Choroid plexus epithelial cell (primary cell): Measurements from ENCODE around the gene TIE1.
A peak's percentile ranks its signal among the peaks of the same experiment; 100 is the strongest.

Source experiments
- DNase-seq: peaks from one replicate; pipeline ENCODE4 v3.0.0-alpha.2; 2010; ENCODE audit warnings: low read depth
- H3K4me3 ChIP-seq: 2 replicates; pipeline ENCODE4 v1.5.1; 2011; ENCODE audit warnings: low read depth, mild to moderate bottlenecking, control low read depth, low read length, moderate library complexity
- CTCF ChIP-seq: conservative IDR thresholded peaks from 2 replicates; pipeline ENCODE4 v1.5.1; 2011; ENCODE audit warnings: low read depth, mild to moderate bottlenecking, control low read depth, inconsistent platforms, low read length, moderate library complexity

The TIE1 gene

DNA sequence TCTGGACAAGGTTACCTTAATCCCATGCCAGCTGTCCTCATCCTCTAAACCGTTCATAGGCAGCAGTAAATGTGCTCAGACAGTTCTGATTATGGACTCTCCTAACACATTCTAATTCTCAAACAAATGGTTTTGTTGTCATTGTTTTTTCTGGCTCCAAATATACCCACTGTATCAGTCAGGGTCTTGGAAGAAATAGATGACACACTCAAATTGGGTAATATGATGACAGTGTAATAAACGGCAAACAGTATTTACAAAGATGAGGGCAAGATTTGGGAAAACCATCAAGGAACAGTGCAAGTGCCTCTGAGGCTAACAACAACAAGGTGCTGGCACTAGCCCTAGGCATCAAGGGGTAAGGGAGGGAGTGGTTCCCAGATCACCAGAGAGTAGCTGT lies 53.7 kb downstream of the TIE1 start:
- no peak for TF ChIP-seq CTCF
- no peak for DNase-seq
- no peak overlapping the region for H3K4me3 ChIP-seq

GRCh38 chr1:43354936-43355335 lies 54.2 kb downstream of the TIE1 start:
- DNase-seq: no peak
- no peak for TF ChIP-seq CTCF
- no peak overlapping the region for H3K4me3 ChIP-seq

- no peak overlapping the region for H3K4me3 ChIP-seq
- TF ChIP-seq CTCF: no peak
- DNase-seq: no peak
Observed at GRCh38 chr1:43357251-43357650, 56.5 kb downstream of the TIE1 start.

- TF ChIP-seq CTCF: peak; percentile 51
- peak; percentile 51 for DNase-seq
- H3K4me3 ChIP-seq: peak overlapping the region; percentile 64
Observed at GRCh38 chr1:43358121-43358745, 57.5 kb downstream of the TIE1 start.

- TF ChIP-seq CTCF: no peak
- peak; percentile 96 for DNase-seq
- peak within 1 kb of the TSS; percentile 64 for H3K4me3 ChIP-seq
Observed at GRCh38 chr1:43358746-43359693, 58.2 kb downstream of the TIE1 start, which contains the start of gene CDC20. Gene CDC20, plus strand, starts transcription at chr1:43358981. Its CDS starts 235 bp downstream, at chr1:43359216.

- H3K4me3 ChIP-seq: no peak overlapping the region
- no peak for TF ChIP-seq CTCF
- DNase-seq: no peak
Observed at GRCh38 chr1:43359696-43360095, 58.9 kb downstream of the TIE1 start.

DNA sequence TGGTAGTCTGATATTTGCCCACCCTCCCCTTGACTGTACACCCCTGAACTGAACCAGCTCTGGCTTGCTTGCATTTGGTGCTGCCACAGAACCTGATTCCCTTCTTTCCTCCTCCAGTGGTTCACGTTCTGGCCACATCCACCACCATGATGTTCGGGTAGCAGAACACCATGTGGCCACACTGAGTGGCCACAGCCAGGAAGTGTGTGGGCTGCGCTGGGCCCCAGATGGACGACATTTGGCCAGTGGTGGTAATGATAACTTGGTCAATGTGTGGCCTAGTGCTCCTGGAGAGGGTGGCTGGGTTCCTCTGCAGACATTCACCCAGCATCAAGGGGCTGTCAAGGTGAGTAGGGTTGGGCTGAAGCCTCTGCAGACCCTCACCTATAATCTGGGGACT lies 59.8 kb downstream of the TIE1 start:
- no peak overlapping the region for H3K4me3 ChIP-seq
- DNase-seq: no peak
- TF ChIP-seq CTCF: no peak
